Smooth muscle cell (in vitro differentiated cells): ENCODE measurements around the gene GRM4. TPM values are rescaled to one million over a fixed set of nuclear protein-coding genes. Genes with fewer than 3 reads are reported as not detected.

Experiments used
- DNase-seq: peaks from one replicate; lab custom pipeline; 2025; ENCODE audit not compliant: unreplicated experiment; lab: John Stamatoyannopoulos, UW
- H2AFZ ChIP-seq: fragments of 200-600 bp; sonication (generic); 2 replicates; pipeline ENCODE4 v1.6.0; 2016; ENCODE audit warnings: antibody characterized with exemption, low read depth, mild to moderate bottlenecking
- H3F3A ChIP-seq: fragments of 200-600 bp; sonication (generic); 2 replicates; pipeline ENCODE4 v1.6.0; 2017; ENCODE audit warnings: antibody characterized with exemption, low read depth
- H3K27ac ChIP-seq: fragments of 200-600 bp; sonication (generic); 2 replicates; pipeline ENCODE4 v1.5.1; 2016; ENCODE audit warnings: low read depth, mild to moderate bottlenecking
- H3K27me3 ChIP-seq: fragments of 200-600 bp; sonication (generic); 2 replicates; pipeline ENCODE4 v1.6.1; 2016; ENCODE audit warnings: low read depth, mild to moderate bottlenecking
- H3K36me3 ChIP-seq: fragments of 200-600 bp; sonication (generic); 2 replicates; pipeline ENCODE4 v1.5.1; 2016; ENCODE audit warnings: low read depth
- H3K4me1 ChIP-seq: fragments of 200-600 bp; sonication (generic); 2 replicates; pipeline ENCODE4 v1.5.1; 2016; ENCODE audit warnings: low read depth
- H3K4me2 ChIP-seq: fragments of 200-600 bp; sonication (generic); 2 replicates; pipeline ENCODE4 v1.6.0; 2016; ENCODE audit warnings: mild to moderate bottlenecking
- H3K4me3 ChIP-seq: fragments of 200-600 bp; sonication (generic); 2 replicates; pipeline ENCODE4 v1.5.1; 2016; ENCODE audit warnings: mild to moderate bottlenecking
- H3K79me2 ChIP-seq: fragments of 200-600 bp; sonication (generic); 2 replicates; pipeline ENCODE4 v1.6.0; 2016; ENCODE audit warnings: low read depth, mild to moderate bottlenecking
- H3K9ac ChIP-seq: fragments of 200-600 bp; sonication (generic); 2 replicates; pipeline ENCODE4 v1.6.0; 2016; ENCODE audit warnings: low read depth
- H3K9me3 ChIP-seq: fragments of 200-600 bp; sonication (generic); replicated peaks from 2 replicates; pipeline ENCODE4 v1.5.1; 2016; ENCODE audit warnings: low read depth
- H4K20me1 ChIP-seq: fragments of 200-600 bp; sonication (generic); 2 replicates; pipeline ENCODE4 v1.6.0; 2016; ENCODE audit warnings: low read depth
- CTCF ChIP-seq: fragments of 200-600 bp; sonication (generic); IDR thresholded peaks from 2 replicates; pipeline ENCODE4 v1.5.1; 2017; ENCODE audit warnings: borderline replicate concordance, mild to moderate bottlenecking, antibody characterized with exemption; ENCODE audit not compliant: insufficient read depth, poor library complexity, severe bottlenecking
- WGBS: methylation state at CpG from one replicate; pipeline ENCODE4 v1.1.7; 2016; ENCODE audit warnings: low lambda C conversion rate; 5-methylcytosine and 5-hydroxymethylcytosine counted together
- polyA plus RNA-seq: library from polyadenylated mRNA; unstranded; fragments of >200 nt; fragmentation: Nextera tagmentation; extraction: Ambion mirVana; gene quantifications from 2 replicates; pipeline ENCODE4 v1.2.1, GENCODE V29; 2016
- total RNA-seq: library from RNA; depleted of rRNA; stranded (reverse); fragments of >200 nt; gene quantifications from 2 replicates; pipeline ENCODE4 v1.2.3, GENCODE V29; 2014

GRM4 gene
- total and polyA plus RNA-seq, 2 experiments from 2014 or later = 0.21 TPM; not detected in 1

- DNase-seq = no peak
- Histone ChIP-seq H2AFZ (no peak overlapping the region), H3K4me2 (no peak overlapping the region), H3K9ac (no peak overlapping the region), H3F3A (no peaks in the 10 kb centered on the region), H3K36me3 (no peaks in the 10 kb centered on the region), H3K27ac (no peak overlapping the region), H3K79me2 (no peaks in the 10 kb centered on the region), H3K4me1 (peaks cover under 1% of the 10 kb centered on the region), H3K4me3 (no peak overlapping the region), H3K27me3 (peaks cover 12% of the 10 kb centered on the region), H3K9me3 (no peaks in the 10 kb centered on the region), H4K20me1 (no peaks in the 10 kb centered on the region)
- no peak for TF ChIP-seq CTCF
- 95% methylated on average over 11 of the region's 11 CpGs for WGBS
Observed at GRCh38 chr6:34115915-34116314, 30.0 kb downstream of the GRM4 start.

GRCh38 chr6:34115403-34115795, 30.5 kb downstream of the GRM4 start:
- no peaks in the 10 kb centered on the region for H4K20me1 ChIP-seq
- 72% methylated on average over 10 of the region's 10 CpGs for WGBS
- no peak overlapping the region for H3K27ac ChIP-seq
- no peak overlapping the region for H3K9ac ChIP-seq
- H3K4me1 ChIP-seq = no peaks in the 10 kb centered on the region
- peak; percentile 4 for DNase-seq
- H3K79me2 ChIP-seq = no peaks in the 10 kb centered on the region
- no peak for TF ChIP-seq CTCF
- no peak overlapping the region for H3K4me2 ChIP-seq
- no peaks in the 10 kb centered on the region for H3K9me3 ChIP-seq
- H2AFZ ChIP-seq = no peak overlapping the region
- peaks cover 12% of the 10 kb centered on the region for H3K27me3 ChIP-seq
- H3F3A ChIP-seq = no peaks in the 10 kb centered on the region
- no peak overlapping the region for H3K4me3 ChIP-seq
- no peaks in the 10 kb centered on the region for H3K36me3 ChIP-seq

- no peaks in the 10 kb centered on the region for H3K4me1 ChIP-seq
- no peak for TF ChIP-seq CTCF
- H3K36me3 ChIP-seq = no peaks in the 10 kb centered on the region
- no peaks in the 10 kb centered on the region for H4K20me1 ChIP-seq
- no peak overlapping the region for H2AFZ ChIP-seq
- H3K79me2 ChIP-seq = no peaks in the 10 kb centered on the region
- no peak overlapping the region for H3K27ac ChIP-seq
- H3K4me3 ChIP-seq = no peak overlapping the region
- H3K9ac ChIP-seq = no peak overlapping the region
- no peak for DNase-seq
- peaks cover 12% of the 10 kb centered on the region for H3K27me3 ChIP-seq
- no peaks in the 10 kb centered on the region for H3K9me3 ChIP-seq
- WGBS = 77% methylated on average over 16 of the region's 16 CpGs
- H3K4me2 ChIP-seq = no peak overlapping the region
- H3F3A ChIP-seq = no peaks in the 10 kb centered on the region
Observed at GRCh38 chr6:34114695-34115402, 31.0 kb downstream of the GRM4 start.

GRCh38 chr6:34113532-34113931, 32.4 kb downstream of the GRM4 start:
- H3K9ac ChIP-seq = no peak overlapping the region
- H3K4me2 ChIP-seq = no peak overlapping the region
- no peaks in the 10 kb centered on the region for H3K4me1 ChIP-seq
- no peaks in the 10 kb centered on the region for H4K20me1 ChIP-seq
- no peaks in the 10 kb centered on the region for H3K36me3 ChIP-seq
- H3K9me3 ChIP-seq = no peaks in the 10 kb centered on the region
- H2AFZ ChIP-seq = no peak overlapping the region
- peaks cover 12% of the 10 kb centered on the region for H3K27me3 ChIP-seq
- H3K4me3 ChIP-seq = no peak overlapping the region
- DNase-seq = no peak
- H3K79me2 ChIP-seq = no peaks in the 10 kb centered on the region
- H3K27ac ChIP-seq = no peak overlapping the region
- WGBS = 65% methylated on average over 3 of the region's 3 CpGs
- H3F3A ChIP-seq = no peaks in the 10 kb centered on the region
- no peak for TF ChIP-seq CTCF
